ENCODE measurements around the gene CORO2B.

Gene CORO2B

GRCh38 chr15:68700455-68701123 is 121.8 kb downstream of the CORO2B start:
- no peak overlapping the region for H3K4me3 ChIP-seq (ENCODE audit: low read length)
- no peak for TF ChIP-seq ZNF274 (IDR thresholded peaks at IDR 0.05; ENCODE audit: low read depth, low read length)

- H3K4me3 ChIP-seq (ENCODE audit: low read length), result no peak overlapping the region
- TF ChIP-seq ZNF274 (IDR thresholded peaks at IDR 0.05; ENCODE audit: low read depth, low read length), result no peak
Observed at GRCh38 chr15:68701886-68702285, 123.1 kb downstream of the CORO2B start.

GRCh38 chr15:68704496-68705021 is 125.8 kb downstream of the CORO2B start:
- no peak overlapping the region for H3K4me3 ChIP-seq (ENCODE audit: low read length)
- no peak for TF ChIP-seq ZNF274 (IDR thresholded peaks at IDR 0.05; ENCODE audit: low read depth, low read length)

GRCh38 chr15:68706256-68706655 is 127.5 kb downstream of the CORO2B start:
- no peak overlapping the region for H3K4me3 ChIP-seq (ENCODE audit: low read length)
- TF ChIP-seq ZNF274 (IDR thresholded peaks at IDR 0.05; ENCODE audit: low read depth, low read length), result no peak

GRCh38 chr15:68706931-68707330 is 128.1 kb downstream of the CORO2B start:
- H3K4me3 ChIP-seq (ENCODE audit: low read length), result no peak overlapping the region
- TF ChIP-seq ZNF274 (IDR thresholded peaks at IDR 0.05; ENCODE audit: low read depth, low read length), result no peak

- H3K4me3 ChIP-seq (ENCODE audit: low read length), result no peak overlapping the region
- TF ChIP-seq ZNF274 (IDR thresholded peaks at IDR 0.05; ENCODE audit: low read depth, low read length), result no peak
Observed at GRCh38 chr15:68707386-68707785, 128.6 kb downstream of the CORO2B start.

GRCh38 chr15:68709876-68710275 is 131.1 kb downstream of the CORO2B start:
- no peak for TF ChIP-seq ZNF274 (IDR thresholded peaks at IDR 0.05; ENCODE audit: low read depth, low read length)
- no peak overlapping the region for H3K4me3 ChIP-seq (ENCODE audit: low read length)

- no peak overlapping the region for H3K4me3 ChIP-seq (ENCODE audit: low read length)
- TF ChIP-seq ZNF274 (IDR thresholded peaks at IDR 0.05; ENCODE audit: low read depth, low read length), result no peak
Observed at GRCh38 chr15:68710536-68710935, 131.7 kb downstream of the CORO2B start.

GRCh38 chr15:68711406-68711805 is 132.6 kb downstream of the CORO2B start:
- TF ChIP-seq ZNF274 (IDR thresholded peaks at IDR 0.05; ENCODE audit: low read depth, low read length), result no peak
- no peak overlapping the region for H3K4me3 ChIP-seq (ENCODE audit: low read length)

- TF ChIP-seq ZNF274 (IDR thresholded peaks at IDR 0.05; ENCODE audit: low read depth, low read length), result no peak
- H3K4me3 ChIP-seq (ENCODE audit: low read length), result no peak overlapping the region
Observed at GRCh38 chr15:68712886-68713285, 134.1 kb downstream of the CORO2B start.

GRCh38 chr15:68713874-68714273 is 135.1 kb downstream of the CORO2B start:
- H3K4me3 ChIP-seq (ENCODE audit: low read length), result no peak overlapping the region
- no peak for TF ChIP-seq ZNF274 (IDR thresholded peaks at IDR 0.05; ENCODE audit: low read depth, low read length)

GRCh38 chr15:68715111-68715510 is 136.3 kb downstream of the CORO2B start:
- H3K4me3 ChIP-seq (ENCODE audit: low read length), result no peak overlapping the region
- TF ChIP-seq ZNF274 (IDR thresholded peaks at IDR 0.05; ENCODE audit: low read depth, low read length), result no peak

- H3K4me3 ChIP-seq (ENCODE audit: low read length), result no peak overlapping the region
- no peak for TF ChIP-seq ZNF274 (IDR thresholded peaks at IDR 0.05; ENCODE audit: low read depth, low read length)
Observed at GRCh38 chr15:68717951-68718350, 139.2 kb downstream of the CORO2B start.

GRCh38 chr15:68718468-68718867 is 139.7 kb downstream of the CORO2B start:
- TF ChIP-seq ZNF274 (IDR thresholded peaks at IDR 0.05; ENCODE audit: low read depth, low read length), result no peak
- H3K4me3 ChIP-seq (ENCODE audit: low read length), result no peak overlapping the region

- no peak overlapping the region for H3K4me3 ChIP-seq (ENCODE audit: low read length)
- no peak for TF ChIP-seq ZNF274 (IDR thresholded peaks at IDR 0.05; ENCODE audit: low read depth, low read length)
Observed at GRCh38 chr15:68719051-68719450, 140.3 kb downstream of the CORO2B start.

GRCh38 chr15:68719672-68720071 is 140.9 kb downstream of the CORO2B start:
- no peak for TF ChIP-seq ZNF274 (IDR thresholded peaks at IDR 0.05; ENCODE audit: low read depth, low read length)
- H3K4me3 ChIP-seq (ENCODE audit: low read length), result no peak overlapping the region
